Body of pancreas (tissue), 4 donors: Measurements from ENCODE around the gene NKX1-1. TPM values are rescaled to one million over a fixed set of nuclear protein-coding genes. Genes with fewer than 3 reads are reported as not detected.

Source experiments
- ATAC-seq: fragments of 150-250 bp; one replicate; pipeline ENCODE4 v1.9.1; 2016
- DNase-seq, 4 donors: peaks; one replicate each; pipeline ENCODE4 v3.0.0-alpha.2; 2019
- H3K27ac ChIP-seq, 4 donors: fragments of 200-600 bp; sonication (generic); 1 replicate in 3 of 4; 2 replicates in 1 of 4; pipeline versions ENCODE4 v1.5.1 to v1.6.1; 2016 to 2019; ENCODE audit warnings: mild to moderate bottlenecking in 1 of 4, mixed read lengths in 1 of 4, moderate library complexity in 1 of 4
- H3K27me3 ChIP-seq, 2 donors: fragments of 200-600 bp; sonication (generic); one replicate each; pipeline ENCODE4 v1.6.0; 2016; ENCODE audit warnings: mild to moderate bottlenecking in 1 of 2
- H3K36me3 ChIP-seq, 2 donors: fragments of 200-600 bp; sonication (generic); replicated peaks in 1 of 2; 2 replicates each; pipeline ENCODE4 v1.5.1; 2016; ENCODE audit warnings: low read depth in 2 of 2; ENCODE audit not compliant: insufficient read depth in 1 of 2
- H3K4me1 ChIP-seq: fragments of 200-600 bp; sonication (generic); one replicate; pipeline ENCODE4 v1.6.0; 2016
- H3K4me3 ChIP-seq, 2 donors: fragments of 200-600 bp; sonication (generic); 1 replicate in 1 of 2; 2 replicates in 1 of 2; pipeline ENCODE4 v1.5.1; 2016 to 2019
- H3K9me3 ChIP-seq, 3 donors: fragments of 200-600 bp; sonication (generic); 1 replicate in 2 of 3; 2 replicates in 1 of 3; pipeline ENCODE4 v1.5.1; 2016
- POLR2A ChIP-seq, 3 donors: fragments of 450-650 bp; IDR thresholded peaks; one replicate each; pipeline ENCODE4 v1.6.1; 2016; ENCODE audit warnings: antibody characterized with exemption in 3 of 3, mild to moderate bottlenecking in 2 of 3
- WGBS, 2 donors: methylation state at CpG; one replicate each; pipeline ENCODE4 v1.1.5; 2017; 5-methylcytosine and 5-hydroxymethylcytosine counted together
- intact Hi-C: fragments of 100-400 bp; cut with DNase I; formaldehyde crosslinking; loops from one replicate; pipeline ENCODE4 v1.15.1; 2023
- total RNA-seq, 2 donors: library from RNA; depleted of rRNA; stranded (reverse); fragments of >200 nt; gene quantifications; one replicate each; pipeline ENCODE4 v1.1.0, GENCODE V29; 2016
- TF ChIP-seq, protein P1 (sequence below), 7 experiments: fragments of 450-650 bp in 4 of 7; fragments of 200-600 bp in 3 of 7; sonication (generic) in 3 of 7; IDR thresholded peaks; one replicate each; pipeline ENCODE4 v1.5.1; 2016 to 2019; ENCODE audit warnings: antibody characterized with exemption in 7 of 7

NKX1-1 gene
- total RNA-seq, 2 donors from 2014 or later: not detected

DNA sequence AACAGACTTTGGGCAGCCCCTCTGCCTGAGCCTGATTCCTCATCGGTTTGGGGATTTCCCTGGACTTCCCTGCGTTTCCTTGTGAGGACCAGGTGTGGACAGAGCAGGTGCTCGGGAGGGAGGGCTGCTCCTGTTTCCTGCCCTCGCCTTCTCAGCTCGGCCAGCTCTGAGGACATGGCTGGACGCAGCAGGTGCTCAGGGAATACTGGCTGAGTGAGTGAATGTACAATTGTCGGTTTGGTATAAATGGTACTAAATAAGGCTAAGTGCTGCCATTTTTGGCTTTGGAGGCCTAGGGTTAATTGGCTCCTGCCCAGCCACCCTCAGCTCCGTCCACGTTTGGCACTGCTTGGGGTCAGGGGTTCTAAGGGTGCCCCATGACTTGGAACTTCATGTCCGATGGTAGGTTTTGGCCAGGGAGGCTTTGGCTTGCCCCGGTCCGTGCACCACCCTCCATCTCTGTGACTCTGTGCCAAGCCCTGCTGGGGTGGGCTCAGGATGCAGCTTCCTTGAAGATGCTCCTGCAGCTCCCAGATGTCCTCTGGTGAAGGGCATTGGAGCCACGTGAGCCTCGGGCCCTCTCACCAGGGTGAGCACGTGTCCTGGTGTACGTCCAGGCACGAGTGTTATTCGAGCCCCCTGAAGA, 45.0 kb upstream of the NKX1-1 start:
- intact Hi-C loops: no loop called here
- no peaks in the 10 kb centered on the region for H3K4me1 ChIP-seq

DNA sequence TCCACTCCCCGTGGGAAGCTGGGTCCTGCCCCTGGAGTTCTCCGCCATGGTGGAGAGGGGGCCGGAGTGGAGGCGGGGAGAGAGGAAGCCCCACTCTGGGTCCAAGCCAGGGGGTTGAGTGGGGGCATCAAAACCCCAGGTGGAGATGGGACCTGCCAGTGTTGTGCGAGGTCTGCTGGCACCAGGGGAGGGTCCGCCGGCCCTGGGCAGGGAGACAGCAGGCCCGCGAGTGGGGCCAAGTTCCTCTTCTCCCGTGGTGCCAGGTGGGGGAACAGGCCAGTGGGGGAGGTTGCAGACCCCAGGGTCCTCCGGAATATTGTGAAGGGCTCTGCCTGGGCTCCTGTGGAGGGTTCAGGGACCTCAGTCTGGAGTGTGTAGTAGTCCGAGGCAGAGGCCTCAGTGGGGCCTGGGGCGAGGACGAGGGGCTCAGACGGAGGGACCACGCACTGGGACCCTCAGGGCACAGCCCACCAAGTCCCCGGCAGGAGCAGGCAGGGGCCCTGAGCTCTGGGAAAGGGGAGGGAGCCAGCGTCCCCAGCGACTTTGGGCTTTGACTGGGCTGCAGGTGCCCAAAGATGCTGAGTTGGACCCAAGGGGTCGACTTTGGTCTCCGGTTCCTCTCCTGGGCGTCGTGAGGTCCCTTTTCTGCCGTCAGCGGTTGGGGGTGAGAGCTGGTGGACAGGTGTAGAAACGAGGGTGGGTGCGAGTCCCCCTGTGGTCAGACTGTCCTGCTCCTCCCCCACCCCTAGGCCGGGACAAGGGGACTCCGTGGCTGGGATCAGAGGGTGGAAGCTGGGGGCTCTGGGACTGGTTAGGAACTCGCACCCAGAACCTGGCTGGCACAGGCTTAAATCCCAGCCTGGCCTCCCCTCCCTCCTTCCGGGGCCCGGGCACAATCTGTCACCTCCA, 43.8 kb upstream of the NKX1-1 start:
- no peak for ATAC-seq
- no peaks in the 10 kb centered on the region for H3K9me3 ChIP-seq
- no peak overlapping the region for H3K27ac ChIP-seq
- 66 to 76% methylated on average over 14 to 31 of the region's 32 CpGs for WGBS, 2 donors
- DNase-seq: no peak
- TF ChIP-seq, protein P1, sequence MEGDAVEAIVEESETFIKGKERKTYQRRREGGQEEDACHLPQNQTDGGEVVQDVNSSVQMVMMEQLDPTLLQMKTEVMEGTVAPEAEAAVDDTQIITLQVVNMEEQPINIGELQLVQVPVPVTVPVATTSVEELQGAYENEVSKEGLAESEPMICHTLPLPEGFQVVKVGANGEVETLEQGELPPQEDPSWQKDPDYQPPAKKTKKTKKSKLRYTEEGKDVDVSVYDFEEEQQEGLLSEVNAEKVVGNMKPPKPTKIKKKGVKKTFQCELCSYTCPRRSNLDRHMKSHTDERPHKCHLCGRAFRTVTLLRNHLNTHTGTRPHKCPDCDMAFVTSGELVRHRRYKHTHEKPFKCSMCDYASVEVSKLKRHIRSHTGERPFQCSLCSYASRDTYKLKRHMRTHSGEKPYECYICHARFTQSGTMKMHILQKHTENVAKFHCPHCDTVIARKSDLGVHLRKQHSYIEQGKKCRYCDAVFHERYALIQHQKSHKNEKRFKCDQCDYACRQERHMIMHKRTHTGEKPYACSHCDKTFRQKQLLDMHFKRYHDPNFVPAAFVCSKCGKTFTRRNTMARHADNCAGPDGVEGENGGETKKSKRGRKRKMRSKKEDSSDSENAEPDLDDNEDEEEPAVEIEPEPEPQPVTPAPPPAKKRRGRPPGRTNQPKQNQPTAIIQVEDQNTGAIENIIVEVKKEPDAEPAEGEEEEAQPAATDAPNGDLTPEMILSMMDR (IDR thresholded peaks at IDR 0.05): no peak
- TF ChIP-seq POLR2A (IDR thresholded peaks at IDR 0.05): no peak
- no peaks in the 10 kb centered on the region for H3K4me1 ChIP-seq
- H3K4me3 ChIP-seq: no peak overlapping the region
- H3K36me3 ChIP-seq: no peaks in the 10 kb centered on the region
- intact Hi-C loops: no loop called here
- H3K27me3 ChIP-seq: peaks cover 0 to 4% of the 10 kb centered on the region in 2 donors

More for the DNA sequence above, 45.0 kb upstream of the NKX1-1 start:
- Histone ChIP-seq H3K27me3 (peaks cover 0 to 4% of the 10 kb centered on the region in 2 donors), H3K4me3 (no peak overlapping the region), H3K36me3 (no peaks in the 10 kb centered on the region), H3K27ac (no peak overlapping the region), H3K9me3 (no peaks in the 10 kb centered on the region)
- TF ChIP-seq POLR2A (IDR thresholded peaks at IDR 0.05): no peak
- TF ChIP-seq, protein P1 (IDR thresholded peaks at IDR 0.05): no peak
- ATAC-seq: no peak
- WGBS, 2 donors: 65 to 76% methylated on average over 12 to 18 of the region's 18 CpGs
- no peak for DNase-seq

DNA sequence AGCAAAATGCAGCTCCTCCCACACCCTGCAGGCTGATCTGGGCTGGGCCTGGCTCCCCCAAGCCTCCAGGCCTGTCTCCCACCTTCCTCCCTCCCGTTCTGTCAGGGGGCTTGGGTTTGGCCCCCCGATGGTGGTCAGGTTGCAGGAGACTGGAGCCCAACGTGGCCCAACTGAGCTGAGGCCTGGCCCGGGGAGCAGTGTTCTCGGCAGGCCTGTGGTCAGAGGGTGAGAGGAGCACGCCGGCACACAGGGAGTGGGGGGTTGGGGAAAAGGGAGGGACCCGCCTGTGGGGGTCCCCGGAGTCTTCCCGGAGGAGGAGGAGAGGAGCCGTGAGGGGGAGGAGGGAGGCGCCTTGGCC, 43.2 kb upstream of the NKX1-1 start:
- intact Hi-C loops: no loop called here
- TF ChIP-seq POLR2A (IDR thresholded peaks at IDR 0.05): no peak
- TF ChIP-seq, protein P1 (IDR thresholded peaks at IDR 0.05): no peak
- DNase-seq (no peak), ATAC-seq (no peak)
- Histone ChIP-seq H3K27ac (no peak overlapping the region), H3K27me3 (peaks cover 0 to 4% of the 10 kb centered on the region in 2 donors), H3K36me3 (no peaks in the 10 kb centered on the region), H3K4me3 (no peak overlapping the region), H3K9me3 (no peaks in the 10 kb centered on the region), H3K4me1 (no peaks in the 10 kb centered on the region)
- WGBS, 2 donors: 42 to 60% methylated on average over 10 of the region's 12 CpGs

DNA sequence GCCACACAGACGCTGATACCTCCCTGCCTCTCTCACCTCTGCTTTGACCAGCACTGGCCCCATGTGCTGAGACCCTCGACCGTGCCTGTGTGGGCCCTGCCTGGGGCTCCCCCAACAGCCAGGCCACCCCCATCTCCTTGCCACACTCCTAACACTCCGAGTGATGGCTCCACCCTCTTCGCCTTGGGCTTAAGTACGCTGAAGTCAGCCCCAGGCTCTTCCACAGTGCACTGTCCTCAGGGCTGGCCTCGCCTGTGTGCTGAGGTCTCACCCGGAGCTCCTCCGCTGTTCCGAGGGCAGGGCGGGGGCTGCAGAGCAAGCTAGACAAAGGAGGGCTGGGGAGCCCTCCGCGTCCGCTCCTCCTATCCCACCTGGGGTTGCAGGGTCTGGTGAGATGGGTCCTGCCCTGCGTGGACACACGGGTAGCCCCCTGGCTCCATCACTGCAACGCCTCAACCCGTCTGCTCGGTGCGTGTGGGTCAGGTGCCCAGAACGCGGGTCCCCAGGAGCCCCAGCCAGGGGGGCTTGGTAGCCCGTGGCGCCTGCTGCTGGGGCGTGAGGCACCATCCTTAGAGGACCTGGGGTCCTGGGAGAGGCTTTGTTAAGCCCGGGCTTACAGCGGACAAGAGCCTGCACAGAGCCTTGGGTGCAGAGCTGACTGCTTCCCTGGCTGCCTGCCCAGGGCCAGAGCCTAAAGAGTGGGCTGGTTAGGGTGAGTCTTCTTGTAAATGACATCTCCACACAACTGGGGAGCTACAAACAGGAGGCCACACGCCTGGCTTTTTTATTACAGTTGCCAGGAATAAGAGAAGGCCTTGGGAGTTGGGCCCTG, 42.6 kb upstream of the NKX1-1 start:
- no peak for ATAC-seq
- no peak overlapping the region for H3K27ac ChIP-seq
- H3K27me3 ChIP-seq: peaks cover 0 to 4% of the 10 kb centered on the region in 2 donors
- intact Hi-C loops: no loop called here
- no peak overlapping the region for H3K4me3 ChIP-seq
- TF ChIP-seq, protein P1 (IDR thresholded peaks at IDR 0.05): no peak
- no peak for TF ChIP-seq POLR2A (IDR thresholded peaks at IDR 0.05)
- H3K9me3 ChIP-seq: no peaks in the 10 kb centered on the region
- DNase-seq: no peak
- no peaks in the 10 kb centered on the region for H3K4me1 ChIP-seq
- H3K36me3 ChIP-seq: no peaks in the 10 kb centered on the region
- WGBS, 2 donors: 41 to 65% methylated on average over 6 to 18 of the region's 28 CpGs
